NCI-H2196 treated with DMSO at 0.1 percent for 48 hours (cell line): ENCODE results near the gene TANGO6.

Experiments used
- DNase-seq: peaks from one replicate; lab custom pipeline; 2025; ENCODE audit not compliant: unreplicated experiment; lab: John Stamatoyannopoulos, UW

The TANGO6 gene

DNA sequence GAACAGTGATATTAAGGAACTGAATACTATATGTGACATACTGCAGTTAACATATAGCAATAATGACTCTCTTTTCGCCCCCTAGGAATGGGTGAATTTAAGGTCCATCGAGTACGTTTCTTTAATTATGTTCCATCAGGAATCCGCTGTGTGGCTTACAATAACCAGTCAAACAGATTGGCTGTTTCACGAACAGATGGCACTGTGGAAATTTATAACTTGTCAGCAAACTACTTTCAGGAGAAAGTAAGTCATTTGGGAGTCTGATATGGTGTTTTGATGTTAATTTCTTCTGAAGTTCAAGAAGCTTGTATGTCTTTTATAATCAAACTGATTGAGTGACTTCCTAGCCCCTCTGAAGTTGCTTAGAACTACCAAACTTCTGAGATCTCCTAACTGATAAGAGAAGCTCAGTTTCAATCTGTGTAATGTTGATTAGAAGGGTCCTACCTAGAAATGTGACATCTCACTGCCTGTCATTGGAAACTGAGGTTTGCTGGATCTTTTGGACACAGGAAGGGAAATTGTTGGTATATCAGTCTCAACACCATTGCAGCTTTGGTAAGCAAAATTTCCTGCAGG is 290.1 kb downstream of the TANGO6 start:
- no peak for DNase-seq
